Left ventricle myocardium superior (tissue), 1 donor: ENCODE data around the gene MRPS2. TPM values are rescaled to one million over a fixed set of nuclear protein-coding genes. Genes with fewer than 3 reads are reported as not detected.
"Not testable (repeated sequence)": the region's sequence is repeated elsewhere in the genome, so short reads cannot be mapped to it uniquely, and the experiment has no call there.

Experiments used
- ATAC-seq: fragments of 200-7000 bp; cut with Tn5 transposase; one replicate; pipeline ENCODE4 v1.9.1; 2020; ENCODE audit warnings: mild to moderate bottlenecking, moderate library complexity
- DNase-seq: peaks from one replicate; pipeline ENCODE4 v3.0.0-alpha.2; 2020
- intact Hi-C: fragments of 100-400 bp; cut with micrococcal nuclease; formaldehyde crosslinking; loops from one replicate; pipeline ENCODE4 v1.11.0; 2022
- total RNA-seq: library from RNA; stranded (reverse); fragmentation: NEBNext Ultra II Directional; extraction: Animal tissue kit (Norgen Biotek cat#: 25700); gene quantifications from one replicate; pipeline ENCODE4 v1.2.1, GENCODE V29; 2021
- donor health status: DM: no; HTN: yes; CAD: no; lungs with severe emphysema.

Gene MRPS2
- total RNA-seq, 1 donor from 2014 or later: 49.8 TPM

GRCh38 chr9:135547756-135548736, 47.6 kb downstream of the MRPS2 start:
- ATAC-seq (no peak), DNase-seq (no peak)
- intact Hi-C loops: no loop called here

- ATAC-seq, DNase-seq, intact Hi-C loops: not testable (repeated sequence)
These were observed 49.2 kb downstream of the MRPS2 start for GRCh38 chr9:135549478-135550343.

GRCh38 chr9:135550344-135550918, 49.9 kb downstream of the MRPS2 start:
- no peak for ATAC-seq
- DNase-seq: no peak
- intact Hi-C loops: no loop called here

GRCh38 chr9:135551031-135551430, 50.5 kb downstream of the MRPS2 start:
- intact Hi-C loops: no loop called here
- ATAC-seq (no peak), DNase-seq (no peak)

- ATAC-seq: no peak
- intact Hi-C loops: no loop called here
These were observed 51.0 kb downstream of the MRPS2 start for GRCh38 chr9:135551456-135551855.

GRCh38 chr9:135552021-135552697, 51.7 kb downstream of the MRPS2 start:
- intact Hi-C loops: no loop called here
- ATAC-seq: no peak
- DNase-seq: no peak

More at GRCh38 chr9:135551456-135551855, 51.0 kb downstream of the MRPS2 start:
- DNase-seq: no peak

- intact Hi-C loops: no loop called here
- DNase-seq (no peak), ATAC-seq (no peak)
These were observed 52.3 kb downstream of the MRPS2 start for GRCh38 chr9:135552698-135553171.

Other genes starting within 250 kb of the MRPS2 start
- 23.3 TPM for gene PPP1R26, start 20.9 kb upstream of the MRPS2 start, total RNA-seq
- gene LCN1, start 20.8 kb downstream of the MRPS2 start, total RNA-seq: not detected
- gene OBP2A, start 45.4 kb downstream of the MRPS2 start, total RNA-seq: not detected
- not detected for gene PAEP, start 61.1 kb downstream of the MRPS2 start, total RNA-seq
- not detected for gene GLT6D1, start 138.9 kb downstream of the MRPS2 start, total RNA-seq
- not detected for gene LCN9, start 162.6 kb downstream of the MRPS2 start, total RNA-seq
- gene SOHLH1, start 198.8 kb downstream of the MRPS2 start, total RNA-seq: not detected
- 3.1 TPM for gene KCNT1, start 201.5 kb downstream of the MRPS2 start, total RNA-seq